Subcutaneous adipose tissue (tissue), 4 donors: ENCODE measurements around the gene COG3. TPM values are rescaled to one million over a fixed set of nuclear protein-coding genes. Genes with fewer than 3 reads are reported as not detected.

Source experiments
- CTCF ChIP-seq: fragments of 450-650 bp; IDR thresholded peaks from one replicate; pipeline ENCODE4 v1.5.1; 2016; ENCODE audit warnings: low read depth, mild to moderate bottlenecking, control low read depth, antibody characterized with exemption, moderate library complexity
- total RNA-seq, 4 donors: library from RNA; depleted of rRNA; stranded (reverse); fragments of >200 nt; gene quantifications; one replicate each; pipeline ENCODE4 v1.1.0, GENCODE V29; 2016

Gene COG3
- total RNA-seq, 4 donors from 2014 or later = 19.0 to 32.1 (median 26.7) TPM

- TF ChIP-seq CTCF = no peak
Observed at GRCh38 chr13:45496942-45497341, 32.2 kb downstream of the COG3 start.

GRCh38 chr13:45500492-45501174 lies 35.9 kb downstream of the COG3 start:
- no peak for TF ChIP-seq CTCF

GRCh38 chr13:45501175-45501526 lies 36.4 kb downstream of the COG3 start:
- no peak for TF ChIP-seq CTCF

GRCh38 chr13:45503658-45504057 lies 38.9 kb downstream of the COG3 start:
- no peak for TF ChIP-seq CTCF

- no peak for TF ChIP-seq CTCF
Observed at GRCh38 chr13:45506811-45507210, 42.1 kb downstream of the COG3 start.

GRCh38 chr13:45508776-45509175 lies 44.0 kb downstream of the COG3 start:
- no peak for TF ChIP-seq CTCF

GRCh38 chr13:45510672-45511071 lies 45.9 kb downstream of the COG3 start:
- TF ChIP-seq CTCF = no peak
